GM04504 (cell line): ENCODE data around the gene EEPD1.

Source experiments
- DNase-seq: peaks from one replicate; pipeline ENCODE4 v3.0.0-alpha.2; 2012; ENCODE audit warnings: low read depth

Gene EEPD1

DNA sequence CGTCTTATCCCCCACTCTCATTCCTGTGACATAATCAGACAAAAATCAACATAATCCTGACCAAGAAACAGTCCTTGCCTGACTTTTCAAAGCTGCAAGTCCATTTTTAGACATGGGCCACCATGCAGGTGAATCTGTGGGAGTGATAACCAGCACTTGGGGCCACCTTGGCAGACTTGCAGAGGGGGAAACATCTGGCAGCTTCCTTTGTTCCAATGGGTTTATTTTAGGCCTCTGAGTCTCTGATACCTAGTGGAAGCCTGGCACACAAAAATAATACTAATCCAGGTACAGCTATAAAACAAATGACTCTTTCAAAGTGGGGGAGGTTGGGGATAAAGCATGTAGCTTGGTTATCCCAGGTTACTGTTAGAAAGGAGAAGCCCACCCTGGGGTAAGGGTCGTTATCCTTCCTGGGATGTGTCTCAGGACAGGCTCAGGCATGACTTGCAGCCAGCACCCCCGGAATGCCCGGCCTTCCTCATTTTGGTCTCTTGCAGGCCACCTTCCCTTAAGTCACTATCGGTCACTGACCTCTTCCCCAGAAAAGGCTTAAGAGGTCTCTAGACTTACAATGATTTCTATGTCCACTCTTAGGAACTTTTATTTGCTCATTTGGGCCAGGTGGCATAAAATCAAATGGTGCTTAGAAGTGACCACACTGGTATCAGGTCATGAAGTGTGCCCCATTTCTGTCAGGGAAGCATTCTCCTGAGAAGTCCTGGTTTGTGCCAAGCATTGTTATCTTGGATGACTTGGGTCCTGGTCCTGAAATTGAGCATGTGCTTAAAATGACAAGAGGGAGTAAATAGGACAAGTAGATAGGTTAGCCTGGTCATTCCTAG is 37.6 kb downstream of the EEPD1 start:
- no peak for DNase-seq

GRCh38 chr7:36191292-36191920 is 38.4 kb downstream of the EEPD1 start:
- DNase-seq: no peak

- peak; percentile 84 for DNase-seq
Observed at GRCh38 chr7:36192053-36192824, 39.2 kb downstream of the EEPD1 start.

DNA sequence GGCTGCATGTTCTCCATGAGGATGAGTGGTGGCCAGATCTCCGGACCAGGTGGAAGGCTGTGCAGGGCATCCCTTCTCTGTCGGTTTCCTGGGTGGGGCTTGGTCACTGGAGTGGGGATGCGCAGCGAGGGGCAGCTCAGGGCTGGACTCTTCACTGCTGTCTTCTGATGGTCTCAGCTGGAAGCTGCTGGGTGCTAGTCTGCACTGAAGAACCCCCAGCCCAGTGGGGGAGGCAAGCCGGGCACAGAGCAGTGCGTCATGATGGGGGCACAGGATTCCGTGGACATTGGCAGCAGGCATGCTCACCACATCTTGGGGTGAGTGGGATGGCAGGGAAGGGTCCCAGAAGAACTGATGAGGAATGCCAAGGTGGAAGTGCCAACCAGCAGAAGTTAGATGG is 39.8 kb downstream of the EEPD1 start:
- no peak for DNase-seq

- DNase-seq: no peak
Observed at GRCh38 chr7:36198854-36199266, 45.8 kb downstream of the EEPD1 start.

GRCh38 chr7:36199329-36199728 is 46.3 kb downstream of the EEPD1 start:
- no peak for DNase-seq

GRCh38 chr7:36201122-36201723 is 48.2 kb downstream of the EEPD1 start:
- DNase-seq: no peak

GRCh38 chr7:36202398-36202797 is 49.3 kb downstream of the EEPD1 start:
- no peak for DNase-seq

DNA sequence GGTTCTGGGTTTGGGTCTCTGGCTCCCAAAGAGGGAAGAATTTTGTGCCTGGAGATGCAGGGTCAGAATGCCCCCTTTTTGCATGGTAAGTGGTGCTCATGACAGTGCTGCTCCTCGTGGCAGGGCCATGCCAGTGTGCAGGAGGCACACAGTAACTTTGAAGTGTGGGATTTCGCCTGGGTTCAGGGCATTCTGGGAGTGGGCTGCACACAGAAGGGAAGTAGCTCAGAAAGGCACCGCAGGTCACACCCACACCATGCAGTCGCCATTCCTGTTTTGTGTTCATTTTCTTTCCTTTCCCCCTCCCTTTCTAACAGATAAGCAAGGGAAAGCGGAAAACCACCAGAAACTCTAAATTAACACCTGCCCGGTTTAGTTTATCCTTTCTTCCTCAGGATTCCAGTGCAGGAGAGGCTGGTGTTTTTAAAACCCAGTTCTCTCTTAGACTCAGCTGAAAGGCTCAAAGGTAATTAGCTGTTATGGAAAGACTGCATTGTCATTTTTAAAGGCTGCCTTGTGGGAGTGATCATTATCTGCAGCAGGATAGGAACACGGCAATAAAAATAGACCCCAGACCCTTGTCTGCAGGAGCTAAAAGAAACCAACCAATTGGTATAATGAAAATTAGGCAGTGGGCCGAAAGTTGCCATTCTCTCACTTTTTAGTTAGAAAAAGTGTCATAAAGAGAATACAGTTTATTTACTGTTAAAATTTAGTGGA is 50.2 kb downstream of the EEPD1 start:
- DNase-seq: no peak

- no peak for DNase-seq
Observed at GRCh38 chr7:36204044-36204663, 51.1 kb downstream of the EEPD1 start.

- DNase-seq: no peak
Observed at GRCh38 chr7:36204929-36205635, 52.0 kb downstream of the EEPD1 start.

- DNase-seq: no peak
Observed at GRCh38 chr7:36205803-36206202, 52.7 kb downstream of the EEPD1 start.

- DNase-seq: no peak
Observed at GRCh38 chr7:36207451-36208291, 54.6 kb downstream of the EEPD1 start.

GRCh38 chr7:36208426-36208825 is 55.4 kb downstream of the EEPD1 start:
- no peak for DNase-seq

DNA sequence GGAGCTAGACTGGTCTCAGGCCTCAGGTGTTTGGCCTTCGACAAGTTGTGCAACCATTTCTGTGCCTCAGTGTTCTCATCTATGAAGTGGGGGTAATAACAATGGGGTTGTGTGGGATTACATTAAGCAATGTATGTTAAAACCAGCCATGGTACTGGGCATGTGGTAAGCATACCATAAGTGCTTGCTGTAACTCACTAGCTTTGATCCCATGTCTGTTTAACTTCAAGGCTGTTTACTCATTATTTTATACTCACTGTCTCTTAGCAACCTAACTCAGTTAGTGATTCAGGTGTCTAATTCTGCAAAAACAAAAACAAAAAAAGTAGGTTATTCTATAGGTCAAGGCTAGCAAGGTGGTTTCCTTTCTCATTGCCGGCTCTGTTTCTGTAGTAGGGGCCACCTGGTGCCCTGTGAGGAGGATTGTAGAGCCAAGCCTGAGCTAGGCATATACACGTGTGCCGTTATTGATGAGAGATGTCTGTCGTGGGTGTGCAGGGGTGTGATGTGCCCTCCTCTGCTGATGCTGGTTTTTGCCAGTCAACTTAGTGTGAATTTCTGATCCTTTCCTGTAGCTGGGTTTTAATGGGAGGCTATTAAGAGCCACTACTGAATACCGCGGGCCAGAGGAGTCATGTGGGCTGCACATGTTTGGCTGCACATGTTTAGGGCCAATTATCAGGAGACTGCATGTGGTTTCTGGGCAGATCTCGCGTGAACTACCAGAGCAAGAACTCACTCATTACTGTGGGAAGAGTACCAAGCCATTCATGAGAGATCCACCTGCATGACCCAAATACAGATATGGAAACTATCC is 56.2 kb downstream of the EEPD1 start:
- DNase-seq: no peak

GRCh38 chr7:36209814-36210183 is 56.7 kb downstream of the EEPD1 start:
- DNase-seq: no peak

- DNase-seq: no peak
Observed at GRCh38 chr7:36210291-36210922, 57.4 kb downstream of the EEPD1 start.
